H1 (cell line): ENCODE results near the gene ADGRA3. TPM values are rescaled to one million over a fixed set of nuclear protein-coding genes. Genes with fewer than 3 reads are reported as not detected.

Experiments
- CTCF ChIA-PET: fragments of 300-600 bp; sonication (Branson Sonifier 250); formaldehyde crosslinking; loops from one replicate; lab custom pipeline; 2021; ENCODE audit not compliant: partially characterized antibody; lab: Charles Lee
- POLR2A ChIA-PET: fragments of 300-600 bp; sonication (Branson Sonifier 250); formaldehyde crosslinking; loops from one replicate; lab custom pipeline; 2021; ENCODE audit warnings: inconsistent platforms; ENCODE audit not compliant: partially characterized antibody; lab: Charles Lee
- DNase-seq, 2 experiments: peaks; one replicate each; pipeline versions ENCODE4 v3.0.0 to v3.0.0-alpha.2; 2010 to 2022; ENCODE audit warnings: low spot score in 2 of 2, low read depth in 1 of 2, mixed read lengths in 1 of 2
- FAIRE-seq: peaks from 2 replicates; lab custom pipeline; 2011; peaks lifted over from hg19 to GRCh38; lab: Jason Lieb, UNC
- H2AFZ ChIP-seq: 2 replicates; pipeline ENCODE4 v1.8.1; 2012; ENCODE audit warnings: low read length, inconsistent platforms
- H2AK5ac ChIP-seq: 2 replicates; pipeline ENCODE4 v1.6.1; 2013; ENCODE audit warnings: low read depth, low read length
- H2BK120ac ChIP-seq: replicated peaks from 2 replicates; pipeline ENCODE3; 2013; ENCODE audit warnings: low read depth, low read length, inconsistent platforms
- H2BK12ac ChIP-seq: 2 replicates; pipeline ENCODE4 v1.6.1; 2013; ENCODE audit warnings: low read depth, low read length
- H2BK15ac ChIP-seq: 2 replicates; pipeline ENCODE4 v1.6.1; 2013; ENCODE audit warnings: low read length
- H2BK20ac ChIP-seq: 2 replicates; pipeline ENCODE4 v1.6.1; 2013; ENCODE audit warnings: low read length
- H2BK5ac ChIP-seq: 2 replicates; pipeline ENCODE4 v1.6.1; 2013; ENCODE audit warnings: low read depth, low read length
- H3K14ac ChIP-seq: 2 replicates; pipeline ENCODE4 v1.6.1; 2013; ENCODE audit warnings: inconsistent platforms; ENCODE audit not compliant: insufficient read length
- H3K18ac ChIP-seq: 2 replicates; pipeline ENCODE4 v1.6.1; 2013; ENCODE audit warnings: low read length; ENCODE audit errors: extremely low read depth
- H3K23ac ChIP-seq: 2 replicates; pipeline ENCODE4 v1.6.1; 2013; ENCODE audit warnings: inconsistent platforms; ENCODE audit not compliant: insufficient read length
- H3K23me2 ChIP-seq: 2 replicates; pipeline ENCODE4 v1.6.1; 2013; ENCODE audit warnings: low read depth, low read length
- H3K27ac ChIP-seq: 2 replicates; pipeline ENCODE4 v1.6.1; 2011; ENCODE audit warnings: low read depth, low read length, inconsistent platforms
- H3K27me3 ChIP-seq, 4 experiments: replicated peaks in 1 of 4; 1 replicate in 1 of 4; 2 replicates in 3 of 4; pipeline versions ENCODE4 v1.6.1 to v1.8.1; 2011 to 2013; ENCODE audit warnings: low read length in 3 of 4, mild to moderate bottlenecking in 3 of 4, inconsistent platforms in 2 of 4, mixed read lengths in 2 of 4, moderate library complexity in 1 of 4; ENCODE audit not compliant: control insufficient read depth in 3 of 4, insufficient read depth in 3 of 4; ENCODE audit errors: extremely low read depth in 1 of 4
- H3K36me3 ChIP-seq, 4 experiments: 2 replicates each; pipeline versions ENCODE4 v1.6.1 to v1.8.1; 2011 to 2013; ENCODE audit warnings: mild to moderate bottlenecking in 4 of 4, low read length in 3 of 4, moderate library complexity in 2 of 4, control low read depth in 1 of 4, inconsistent platforms in 1 of 4; ENCODE audit not compliant: insufficient read depth in 4 of 4, control insufficient read depth in 2 of 4
- H3K4ac ChIP-seq: replicated peaks from 2 replicates; pipeline ENCODE3; 2013; ENCODE audit warnings: low read length, low read depth, mixed read lengths, inconsistent platforms; ENCODE audit not compliant: insufficient read length
- H3K4me1 ChIP-seq, 4 experiments: replicated peaks in 1 of 4; 1 replicate in 1 of 4; 2 replicates in 3 of 4; pipeline versions ENCODE4 v1.6.1 to v1.8.1; 2011 to 2013; ENCODE audit warnings: low read length in 3 of 4, inconsistent platforms in 2 of 4, mixed read lengths in 1 of 4; ENCODE audit not compliant: insufficient read depth in 4 of 4, control insufficient read depth in 3 of 4
- H3K4me2 ChIP-seq, 2 experiments: 2 replicates each; pipeline versions ENCODE4 v1.6.1 to v1.8.1; 2011 to 2013; ENCODE audit warnings: low read depth in 2 of 2, low read length in 2 of 2, control low read depth in 1 of 2, inconsistent platforms in 1 of 2, mild to moderate bottlenecking in 1 of 2; ENCODE audit not compliant: insufficient read depth in 1 of 2
- H3K4me3 ChIP-seq, 4 experiments: fragments of 200-600, 300-600 bp in 1 of 4; sonication (generic), shearing (Covaris generic), sonication (Bioruptor Twin) in 1 of 4; 2 replicates each; pipeline versions ENCODE4 v1.5.1 to v1.8.1; 2011 to 2016; ENCODE audit warnings: low read length in 4 of 4, low read depth in 3 of 4, control low read depth in 2 of 4, inconsistent platforms in 2 of 4, mild to moderate bottlenecking in 2 of 4, mixed read lengths in 1 of 4, moderate library complexity in 1 of 4; ENCODE audit not compliant: insufficient read depth in 2 of 4; ENCODE audit errors: extremely low read depth in 1 of 4
- H3K56ac ChIP-seq: replicated peaks from 2 replicates; pipeline ENCODE3; 2013; ENCODE audit warnings: low read depth, mild to moderate bottlenecking, mixed read lengths, low read length, inconsistent platforms; ENCODE audit not compliant: insufficient read length
- H3K79me1 ChIP-seq: 2 replicates; pipeline ENCODE4 v1.6.1; 2013; ENCODE audit warnings: low read depth, low read length, control low read depth
- H3K79me2 ChIP-seq, 2 experiments: 2 replicates each; pipeline versions ENCODE4 v1.6.1 to v1.8.1; 2012 to 2013; ENCODE audit warnings: low read length in 2 of 2, mild to moderate bottlenecking in 2 of 2, inconsistent platforms in 1 of 2; ENCODE audit not compliant: insufficient read depth in 2 of 2, control insufficient read depth in 1 of 2
- H3K9ac ChIP-seq, 4 experiments: replicated peaks in 1 of 4; 1 replicate in 1 of 4; 2 replicates in 3 of 4; pipeline versions ENCODE4 v1.6.1 to v1.8.1; 2011 to 2013; ENCODE audit warnings: low read depth in 3 of 4, low read length in 3 of 4, control low read depth in 2 of 4, mild to moderate bottlenecking in 2 of 4, moderate library complexity in 2 of 4, inconsistent platforms in 1 of 4; ENCODE audit errors: extremely low read depth in 1 of 4
- H3K9me3 ChIP-seq, 2 experiments: 2 replicates each; pipeline versions ENCODE4 v1.6.1 to v1.8.1; 2012 to 2013; ENCODE audit warnings: mild to moderate bottlenecking in 2 of 2, moderate library complexity in 2 of 2, control low read depth in 1 of 2, inconsistent platforms in 1 of 2, low read depth in 1 of 2, low read length in 1 of 2, mixed read lengths in 1 of 2; ENCODE audit not compliant: insufficient read depth in 2 of 2
- H4K20me1 ChIP-seq, 2 experiments: replicated peaks in 1 of 2; 2 replicates each; pipeline versions ENCODE3 to v1.8.1; 2011 to 2013; ENCODE audit warnings: inconsistent platforms in 2 of 2, low read length in 2 of 2, mild to moderate bottlenecking in 1 of 2; ENCODE audit not compliant: insufficient read depth in 2 of 2, control insufficient read depth in 1 of 2
- H4K5ac ChIP-seq: 2 replicates; pipeline ENCODE4 v1.6.1; 2013; ENCODE audit warnings: low read length, low read depth, mixed read lengths, inconsistent platforms; ENCODE audit not compliant: insufficient read length
- H4K8ac ChIP-seq: 2 replicates; pipeline ENCODE4 v1.8.0; 2013; ENCODE audit warnings: mild to moderate bottlenecking, moderate library complexity, low read length, inconsistent platforms; ENCODE audit not compliant: insufficient read depth; ENCODE audit errors: extremely low read depth
- H4K91ac ChIP-seq: replicated peaks from 2 replicates; pipeline ENCODE3; 2013; ENCODE audit warnings: low read length, mixed read lengths, inconsistent platforms; ENCODE audit not compliant: insufficient read length
- ATF3 ChIP-seq: IDR thresholded peaks from 2 replicates; pipeline ENCODE4 v1.6.1; 2011; ENCODE audit warnings: low read depth, mild to moderate bottlenecking, low read length; ENCODE audit not compliant: insufficient read depth
- HDAC6 ChIP-seq: IDR thresholded peaks from one replicate; pipeline ENCODE4 v1.7.1; 2012; ENCODE audit warnings: low read depth, mild to moderate bottlenecking, inconsistent platforms, low read length, moderate library complexity
- JUND ChIP-seq: IDR thresholded peaks from 2 replicates; pipeline ENCODE4 v1.6.1; 2011; ENCODE audit warnings: mild to moderate bottlenecking, improper control_type of control experiment, low read length
- KDM1A ChIP-seq: fragments of 200-600, 300-600 bp; sonication (generic); IDR thresholded peaks from 2 replicates; pipeline ENCODE4 v1.7.1; 2016; ENCODE audit warnings: mild to moderate bottlenecking, low read length, borderline replicate concordance
- NANOG ChIP-seq: IDR thresholded peaks from 2 replicates; pipeline ENCODE4 v1.6.1; 2011; ENCODE audit warnings: low read length, low read depth, mild to moderate bottlenecking, inconsistent platforms; ENCODE audit not compliant: insufficient read depth, poor library complexity, severe bottlenecking
- POLR2A ChIP-seq, 2 experiments: IDR thresholded peaks; 1 replicate in 1 of 2; 2 replicates in 1 of 2; pipeline ENCODE4 v1.6.1; 2011; ENCODE audit warnings: low read depth in 2 of 2, low read length in 2 of 2, mild to moderate bottlenecking in 2 of 2; ENCODE audit errors: control extremely low read depth in 1 of 2
- RNF2 ChIP-seq: fragments of 200-900, 300-1000 bp; sonication (generic); IDR thresholded peaks from 2 replicates; pipeline ENCODE4 v1.7.1; 2016; ENCODE audit warnings: borderline replicate concordance, low read depth, mild to moderate bottlenecking, antibody characterized with exemption, low read length; ENCODE audit not compliant: poor library complexity, severe bottlenecking; ENCODE audit errors: missing control alignments
- TAF7 ChIP-seq: optimal IDR thresholded peaks from 2 replicates; pipeline ENCODE3; 2011; ENCODE audit warnings: low read depth, mild to moderate bottlenecking, inconsistent platforms, low read length, moderate library complexity, borderline replicate concordance
- WGBS, 2 experiments: shearing (Covaris generic) in 1 of 2; methylation state at CpG; one replicate each; pipeline versions ENCODE4 v1.1.6 to v1.1.7; 2013 to 2015; ENCODE audit warnings: low lambda C conversion rate in 2 of 2, mixed read lengths in 2 of 2, inconsistent platforms in 1 of 2, low coverage in 1 of 2, missing lambda C conversion rate in 1 of 2; ENCODE audit not compliant: insufficient replicate concordance in 2 of 2, insufficient coverage in 1 of 2, insufficient read length in 1 of 2; ENCODE audit errors: extremely low coverage in 1 of 2, missing lambda C conversion rate in 1 of 2; 5-methylcytosine and 5-hydroxymethylcytosine counted together
- polyA plus RNA-seq, 7 experiments: library from polyadenylated mRNA; depleted of rRNA in 3 of 7; stranded (reverse) in 5 of 7; unstranded in 2 of 7; fragments of >200 nt in 5 of 7; fragments of 200-250 nt in 2 of 7; gene quantifications; 1 replicate in 5 of 7; 2 replicates in 1 of 7; 4 replicates in 1 of 7; pipeline versions ENCODE4 v1.2.1 to v1.2.3, GENCODE V29; 2011 to 2013; ENCODE audit warnings: missing spikeins in 2 of 7, mixed read lengths in 2 of 7
- total RNA-seq: library from RNA; stranded (reverse); fragmentation: NEBNext Ultra II Directional; extraction: Animal tissue kit (Norgen Biotek cat#: 25700); gene quantifications from 2 replicates; pipeline ENCODE4 v1.2.1, GENCODE V29; 2021
- TF ChIP-seq, protein P1 (sequence below), 3 experiments: IDR thresholded peaks; 1 replicate in 2 of 3; 2 replicates in 1 of 3; pipeline versions ENCODE4 v1.5.1 to v1.6.1; 2011; ENCODE audit warnings: low read length in 3 of 3, mild to moderate bottlenecking in 3 of 3, inconsistent platforms in 2 of 3, low read depth in 1 of 3, moderate library complexity in 1 of 3; ENCODE audit not compliant: insufficient read depth in 1 of 3; ENCODE audit errors: control extremely low read depth in 1 of 3

ADGRA3 gene
- total and polyA plus RNA-seq, 2 of the 8 experiments (the other 6 are each of a cell fraction or from before 2014, with no cell fraction given): 31.5 to 63.0 TPM

DNA sequence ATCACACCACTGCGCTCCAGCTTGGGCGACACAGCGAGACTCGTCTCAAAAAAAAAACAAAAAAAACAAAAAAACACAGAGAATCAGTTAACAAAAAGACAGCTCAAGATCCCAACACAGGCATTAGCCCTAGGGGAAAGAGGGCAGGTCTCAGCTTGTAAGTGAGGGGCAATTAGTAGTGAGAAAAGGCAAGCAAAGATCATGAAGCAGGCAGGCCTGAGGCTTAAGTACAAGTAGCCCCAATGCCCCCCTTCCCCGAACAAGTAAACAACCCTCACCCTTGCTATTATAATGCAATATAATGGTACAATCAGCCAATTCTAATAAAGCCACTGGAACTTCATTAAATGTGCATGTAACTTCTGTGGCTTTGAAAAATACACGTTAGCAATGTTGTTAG is 17.0 kb downstream of the ADGRA3 start:
- no peak overlapping the region for H3K4ac ChIP-seq
- H2BK12ac ChIP-seq: no peak overlapping the region
- no peak for DNase-seq
- no peak overlapping the region for H3K9ac ChIP-seq
- POLR2A ChIA-PET: interaction anchor here (0.7 kb wide), 1 partner anchor 15 kb away, joined by 3 read pairs; no protein-coding TSS in a partner anchor
- peaks cover 2% of the 10 kb centered on the region; the same call in 1 of the 2 replicates for H3K23me2 ChIP-seq
- FAIRE-seq: no peak
- peaks cover 8 to 43% of the 10 kb centered on the region in 2 experiments for H3K79me2 ChIP-seq
- H4K20me1 ChIP-seq: peaks cover 0 to 23% of the 10 kb centered on the region in 2 experiments
- no peak overlapping the region for H2BK20ac ChIP-seq
- no peak overlapping the region for H4K5ac ChIP-seq
- H4K8ac ChIP-seq: no peak overlapping the region
- no peak overlapping the region for H3K56ac ChIP-seq
- H3K4me2 ChIP-seq: no peak overlapping the region
- no peak overlapping the region for H3K14ac ChIP-seq
- no peak overlapping the region for H2BK5ac ChIP-seq
- no peak overlapping the region for H2BK15ac ChIP-seq
- H3K36me3 ChIP-seq: no peaks in the 10 kb centered on the region
- H2AFZ ChIP-seq: no peak overlapping the region
- WGBS, 2 experiments: 75% methylated on average over 6 of the region's 6 CpGs; no CpG with 5 or more reads in 1 of the 2 experiments
- no peak overlapping the region for H3K23ac ChIP-seq
- H3K27ac ChIP-seq: peak overlapping the region; percentile 50; the same call in 1 of the 2 replicates
- H3K4me1 ChIP-seq: peaks cover 0 to 12% (median 9%) of the 10 kb centered on the region in 4 experiments; a peak in 4 of 7 replicates
- CTCF ChIA-PET: interaction anchor here (1.3 kb wide), 1 partner anchor 36 kb away, joined by 3 read pairs; no protein-coding TSS in a partner anchor
- H2BK120ac ChIP-seq: no peak overlapping the region
- H2AK5ac ChIP-seq: no peak overlapping the region
- no peak overlapping the region for H3K4me3 ChIP-seq
- peaks cover 5% of the 10 kb centered on the region for H3K79me1 ChIP-seq
- no peak overlapping the region for H3K18ac ChIP-seq
- H3K9me3 ChIP-seq: no peaks in the 10 kb centered on the region
- H3K27me3 ChIP-seq: no peaks in the 10 kb centered on the region
- H4K91ac ChIP-seq: no peak overlapping the region
- no peak for TF ChIP-seq ATF3
- no peak for TF ChIP-seq RNF2
- TF ChIP-seq POLR2A (IDR thresholded peaks at IDR 0.05; ENCODE audit: control extremely low read depth in 1 of 2, low read depth in 2 of 2, low read length in 2 of 2): no peak
- TF ChIP-seq NANOG: no peak
- no peak for TF ChIP-seq KDM1A
- no peak for TF ChIP-seq HDAC6
- TF ChIP-seq, protein P1, sequence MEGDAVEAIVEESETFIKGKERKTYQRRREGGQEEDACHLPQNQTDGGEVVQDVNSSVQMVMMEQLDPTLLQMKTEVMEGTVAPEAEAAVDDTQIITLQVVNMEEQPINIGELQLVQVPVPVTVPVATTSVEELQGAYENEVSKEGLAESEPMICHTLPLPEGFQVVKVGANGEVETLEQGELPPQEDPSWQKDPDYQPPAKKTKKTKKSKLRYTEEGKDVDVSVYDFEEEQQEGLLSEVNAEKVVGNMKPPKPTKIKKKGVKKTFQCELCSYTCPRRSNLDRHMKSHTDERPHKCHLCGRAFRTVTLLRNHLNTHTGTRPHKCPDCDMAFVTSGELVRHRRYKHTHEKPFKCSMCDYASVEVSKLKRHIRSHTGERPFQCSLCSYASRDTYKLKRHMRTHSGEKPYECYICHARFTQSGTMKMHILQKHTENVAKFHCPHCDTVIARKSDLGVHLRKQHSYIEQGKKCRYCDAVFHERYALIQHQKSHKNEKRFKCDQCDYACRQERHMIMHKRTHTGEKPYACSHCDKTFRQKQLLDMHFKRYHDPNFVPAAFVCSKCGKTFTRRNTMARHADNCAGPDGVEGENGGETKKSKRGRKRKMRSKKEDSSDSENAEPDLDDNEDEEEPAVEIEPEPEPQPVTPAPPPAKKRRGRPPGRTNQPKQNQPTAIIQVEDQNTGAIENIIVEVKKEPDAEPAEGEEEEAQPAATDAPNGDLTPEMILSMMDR (IDR thresholded peaks at IDR 0.05; ENCODE audit: control extremely low read depth in 1 of 3, insufficient read depth in 1 of 3, low read depth in 1 of 3, low read length in 3 of 3): no peak
- TF ChIP-seq JUND: no peak
- no peak for TF ChIP-seq TAF7
